ENCODE measurements around the gene BORCS6.

- no peak for TF ChIP-seq CTCF (IDR thresholded peaks at IDR 0.05 in 8 of 11, conservative IDR thresholded peaks at IDR 0.05 in 3 of 11)
- TF ChIP-seq POLR2A (IDR thresholded peaks at IDR 0.05) = no peak
These were observed 48.2 kb downstream of the BORCS6 start for GRCh38 chr17:8141741-8142140.
